Neural cell (in vitro differentiated cells): ENCODE results near the gene OR52W1.

ENCODE experiments used
- CTCF ChIP-seq: fragments of 450-650 bp; IDR thresholded peaks from 2 replicates; pipeline ENCODE4 v1.5.1; 2014; ENCODE audit warnings: antibody characterized with exemption, mild to moderate bottlenecking, moderate library complexity; ENCODE audit not compliant: poor library complexity, severe bottlenecking
- MXI1 ChIP-seq: fragments of 450-650 bp; conservative IDR thresholded peaks from 2 replicates; pipeline ENCODE4 v1.6.1; 2014; ENCODE audit warnings: antibody characterized with exemption, mild to moderate bottlenecking; ENCODE audit not compliant: poor library complexity, severe bottlenecking
- POLR2AphosphoS5 ChIP-seq: IDR thresholded peaks from 2 replicates; pipeline ENCODE4 v1.6.1; 2012
- RAD21 ChIP-seq: fragments of 450-650 bp; conservative IDR thresholded peaks from 2 replicates; pipeline ENCODE4 v1.6.1; 2014; ENCODE audit warnings: antibody characterized with exemption, mild to moderate bottlenecking, moderate library complexity

GRCh38 chr11:6197466-6198200 lies 1.4 kb upstream of the OR52W1 start:
- no peak for TF ChIP-seq CTCF
- no peak for TF ChIP-seq POLR2AphosphoS5
- no peak for TF ChIP-seq RAD21
- no peak for TF ChIP-seq MXI1
